D341Med (cell line): ENCODE results near the gene NADSYN1.
"Not testable (repeated sequence)": the region's sequence is repeated elsewhere in the genome, so short reads cannot be mapped to it uniquely, and the experiment has no call there.

Source experiments
- DNase-seq: peaks from one replicate; pipeline ENCODE4 v3.0.0; 2012; ENCODE audit warnings: low spot score

Gene NADSYN1

GRCh38 chr11:71526796-71527575, 74.0 kb downstream of the NADSYN1 start, which contains the start of gene KRTAP5-7:
TSS of gene KRTAP5-7 (plus strand) at chr11:71527267. CDS start at chr11:71527301, 34 bp downstream.
- DNase-seq: not testable (repeated sequence)

- DNase-seq: no peak
Observed at GRCh38 chr11:71527576-71528210, 74.7 kb downstream of the NADSYN1 start.

GRCh38 chr11:71530602-71531001, 77.6 kb downstream of the NADSYN1 start:
- DNase-seq: no peak

DNA sequence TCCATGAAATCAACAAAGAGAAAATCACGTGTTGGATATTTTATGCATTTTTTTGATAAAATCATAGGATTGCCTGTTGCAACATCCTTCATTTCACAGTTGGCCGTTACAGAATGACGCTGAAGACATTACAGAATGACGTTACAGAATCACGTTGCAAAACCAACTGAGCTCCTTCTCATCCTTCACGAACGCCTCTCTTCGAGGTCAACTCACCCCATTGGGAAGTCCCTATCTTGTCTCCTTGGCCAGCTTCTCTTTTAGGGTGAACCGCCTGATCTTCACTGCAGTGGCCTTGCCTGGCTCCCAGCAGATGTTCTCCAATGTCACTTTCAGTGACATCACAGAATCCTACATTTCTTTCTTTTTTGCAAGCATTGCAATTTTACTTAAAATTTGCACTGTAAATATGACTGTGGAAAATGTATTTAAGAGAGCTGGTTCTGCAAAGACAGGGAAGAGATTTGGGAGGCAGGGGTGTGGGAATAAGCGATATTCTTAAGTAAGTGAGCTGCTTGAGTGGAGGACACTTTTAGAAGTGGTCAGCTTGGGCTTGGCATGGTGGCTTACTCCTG, 79.1 kb downstream of the NADSYN1 start:
- no peak for DNase-seq

GRCh38 chr11:71534711-71535608, 82.0 kb downstream of the NADSYN1 start:
- not testable (repeated sequence) for DNase-seq

GRCh38 chr11:71535825-71536224, 82.8 kb downstream of the NADSYN1 start:
- DNase-seq: no peak

GRCh38 chr11:71537537-71537936, 84.5 kb downstream of the NADSYN1 start:
- DNase-seq: no peak

GRCh38 chr11:71537977-71538665, 85.1 kb downstream of the NADSYN1 start, which contains the start of gene KRTAP5-8:
TSS of gene KRTAP5-8 (plus strand) at chr11:71538025. CDS start at chr11:71538056, 31 bp downstream.
- DNase-seq: not testable (repeated sequence)

DNA sequence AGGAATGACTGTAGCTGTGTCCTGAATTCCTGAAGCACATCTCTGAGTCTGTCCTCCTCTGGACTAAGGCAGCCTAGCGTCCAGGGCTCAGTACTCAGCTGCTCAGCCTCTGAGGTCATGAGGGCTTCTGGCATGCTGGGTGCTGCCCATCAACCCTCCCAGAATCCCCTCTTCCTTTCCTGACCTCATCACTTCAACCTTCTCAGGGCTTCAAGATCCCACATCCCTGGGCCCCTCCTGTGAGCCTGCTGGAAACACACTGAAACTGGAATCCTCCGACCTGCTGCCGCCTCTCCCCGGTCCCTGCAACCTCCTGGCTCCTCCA, 85.6 kb downstream of the NADSYN1 start:
- no peak for DNase-seq

DNA sequence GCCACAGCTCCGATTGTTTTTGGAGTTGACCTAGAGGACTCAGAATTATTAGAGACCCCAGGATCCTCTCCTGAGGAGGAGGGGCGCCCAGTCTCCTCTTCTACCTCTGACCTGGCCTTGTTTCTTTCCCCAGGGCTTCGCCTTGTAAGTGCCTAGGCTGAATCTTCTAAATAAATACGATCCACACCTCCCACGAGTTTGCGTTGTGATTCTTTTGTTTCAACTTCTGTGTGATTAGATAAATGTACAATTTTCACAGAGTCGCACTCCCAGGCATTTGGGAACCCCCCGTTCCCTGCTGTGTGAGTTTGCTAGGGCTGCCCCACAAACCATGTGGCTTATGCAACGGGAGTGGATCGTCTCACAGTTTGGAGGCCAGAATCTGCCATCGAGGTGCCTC, 86.0 kb downstream of the NADSYN1 start:
- DNase-seq: no peak

GRCh38 chr11:71539971-71540370, 87.0 kb downstream of the NADSYN1 start:
- DNase-seq: not testable (repeated sequence)

DNA sequence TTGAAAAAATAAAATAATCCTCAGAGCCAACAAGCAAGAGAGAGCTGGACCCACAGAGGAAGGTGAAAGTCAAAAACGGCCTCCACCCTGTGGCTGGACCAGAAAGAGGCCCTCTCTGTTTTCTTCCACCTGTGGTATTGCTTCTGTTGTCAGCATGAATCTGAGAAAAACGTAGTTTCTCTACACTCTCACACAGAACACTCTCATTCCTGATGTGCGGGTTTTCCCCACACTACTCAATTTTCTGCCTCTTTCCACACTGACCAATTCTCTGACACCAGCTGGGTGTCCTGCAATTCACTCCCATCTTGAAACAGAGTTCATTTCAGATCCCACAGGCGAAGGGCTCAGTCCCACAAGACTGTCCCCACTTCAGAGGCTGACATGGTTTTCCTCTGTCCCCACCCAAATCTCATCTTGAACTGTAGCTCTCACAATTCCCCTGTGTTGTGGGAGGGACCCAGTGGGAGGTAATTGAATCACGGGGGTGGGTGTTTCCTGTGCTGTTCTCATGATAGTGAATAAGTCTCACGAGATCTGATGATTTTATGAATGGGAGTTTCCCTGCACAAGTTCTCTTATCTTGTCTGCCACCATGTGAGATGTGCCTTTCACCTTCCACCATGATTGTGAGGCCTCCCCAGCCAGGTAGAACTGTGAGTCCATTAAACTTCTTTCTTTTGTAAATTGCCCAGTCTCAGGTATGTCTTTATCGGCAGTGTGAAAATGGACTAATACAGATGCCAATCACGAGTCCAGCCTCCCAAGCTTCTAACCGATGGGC, 87.7 kb downstream of the NADSYN1 start:
- DNase-seq: not testable (repeated sequence)

- no peak for DNase-seq
Observed at GRCh38 chr11:71542382-71542781, 89.4 kb downstream of the NADSYN1 start.

DNA sequence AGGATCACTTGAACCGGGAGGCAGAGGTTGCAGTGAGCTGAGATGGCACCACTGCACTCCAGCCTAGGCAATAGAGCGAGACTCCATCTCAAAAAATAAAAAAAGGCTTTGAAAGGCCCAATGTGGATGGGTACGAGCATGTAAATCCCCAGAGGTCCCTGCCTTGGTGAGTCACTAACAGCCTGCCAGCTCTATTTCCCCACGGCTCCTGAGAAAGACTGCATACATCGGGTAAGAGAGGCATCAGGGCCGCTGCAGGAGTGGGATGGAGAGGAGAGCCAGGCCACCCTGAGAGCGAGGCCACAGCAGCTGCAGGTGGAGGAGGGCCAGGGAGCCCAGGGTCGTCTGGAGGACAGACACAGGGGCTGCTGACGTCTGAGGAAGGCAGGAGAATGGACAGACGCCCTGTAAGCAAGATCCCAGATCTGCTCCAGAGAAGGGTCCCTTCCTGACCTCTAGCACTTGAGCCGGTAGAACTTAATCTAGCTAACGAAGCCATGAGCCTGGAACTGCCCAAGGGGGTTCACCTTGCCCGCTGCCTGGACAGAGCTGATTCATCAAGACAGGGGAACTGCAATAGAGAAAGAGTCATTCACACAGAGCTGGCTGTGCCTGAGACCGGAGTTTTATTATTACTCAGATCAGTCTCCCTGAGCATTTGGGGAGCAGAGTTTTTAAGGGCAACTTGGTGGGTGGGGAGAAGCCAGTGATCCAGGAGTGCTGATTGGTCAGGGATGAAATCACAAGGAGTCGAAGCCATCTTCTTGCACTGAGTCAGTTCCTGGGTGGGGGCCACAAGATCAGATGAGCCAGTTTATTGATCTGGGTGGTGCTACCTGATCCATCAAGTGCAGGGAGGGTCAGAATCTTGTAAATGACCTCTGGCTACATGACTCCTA, 90.1 kb downstream of the NADSYN1 start:
- DNase-seq: no peak

DNA sequence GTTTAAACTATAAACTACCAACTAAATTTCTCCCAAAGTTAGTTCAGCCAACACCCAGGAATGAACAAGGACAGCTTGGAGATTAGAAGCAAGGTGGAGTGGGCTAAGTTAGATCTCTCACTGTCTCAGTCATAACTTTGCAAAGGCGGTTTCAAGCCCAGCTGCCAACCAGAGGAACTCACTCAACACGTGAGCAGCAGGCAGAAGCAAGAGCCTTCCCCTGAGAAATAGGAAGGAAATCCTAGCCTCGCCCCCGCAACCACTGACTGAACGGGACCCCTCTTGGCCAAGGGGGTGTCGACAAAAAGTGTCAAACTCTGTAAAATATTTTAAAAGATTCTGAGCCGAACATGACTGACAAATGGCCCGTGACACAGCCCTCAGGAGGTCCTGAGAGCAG, 90.9 kb downstream of the NADSYN1 start:
- DNase-seq: no peak

DNA sequence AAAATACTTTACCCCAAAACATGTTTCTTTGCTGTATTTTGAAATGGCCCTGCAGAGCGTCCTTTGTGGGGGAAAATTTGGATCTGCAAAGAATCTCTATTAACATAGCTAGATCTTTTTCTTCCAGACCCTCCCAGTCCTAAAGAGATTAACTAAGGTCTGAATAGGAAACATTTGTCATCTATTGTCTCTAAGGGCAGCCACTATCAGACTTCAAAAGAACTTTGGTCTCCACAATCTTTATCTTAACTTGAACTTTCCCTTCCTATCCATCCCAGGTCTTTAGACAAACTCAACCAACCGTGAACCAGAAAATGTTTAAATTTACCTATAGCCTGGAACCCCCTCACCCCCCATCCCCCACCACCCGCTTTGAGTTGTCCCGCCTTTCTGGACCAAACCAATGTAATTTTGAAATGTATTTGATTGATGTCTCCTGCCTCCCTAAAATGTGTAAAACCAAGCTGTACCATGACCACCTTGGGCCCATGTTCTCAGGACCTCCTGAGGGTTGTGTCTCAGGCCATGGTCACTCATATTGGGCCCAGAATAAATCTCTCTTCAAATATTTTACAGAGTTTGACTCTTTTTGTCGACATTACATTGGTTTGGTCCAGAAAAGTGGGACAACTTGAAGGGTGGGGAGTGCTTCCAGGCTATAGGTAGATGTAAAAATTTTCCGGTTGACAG, 91.7 kb downstream of the NADSYN1 start:
- DNase-seq: no peak

GRCh38 chr11:71545405-71545966, 92.5 kb downstream of the NADSYN1 start:
- no peak for DNase-seq

- DNase-seq: no peak
Observed at GRCh38 chr11:71548120-71548519, 95.1 kb downstream of the NADSYN1 start, which contains the start of gene KRTAP5-9. TSS of gene KRTAP5-9 (plus strand) at chr11:71548420. CDS start at chr11:71548658, 238 bp downstream.
